HUDEP-2 (cell line): ENCODE data around the gene NCEH1.

Experiments
- DNase-seq, 76 experiments: peaks; one replicate each; lab custom pipeline; 2025; ENCODE audit not compliant: unreplicated experiment in 76 of 76; lab: John Stamatoyannopoulos, UW

The NCEH1 gene

GRCh38 chr3:172649987-172650386 is 60.9 kb downstream of the NCEH1 start:
- DNase-seq = no peak

DNA sequence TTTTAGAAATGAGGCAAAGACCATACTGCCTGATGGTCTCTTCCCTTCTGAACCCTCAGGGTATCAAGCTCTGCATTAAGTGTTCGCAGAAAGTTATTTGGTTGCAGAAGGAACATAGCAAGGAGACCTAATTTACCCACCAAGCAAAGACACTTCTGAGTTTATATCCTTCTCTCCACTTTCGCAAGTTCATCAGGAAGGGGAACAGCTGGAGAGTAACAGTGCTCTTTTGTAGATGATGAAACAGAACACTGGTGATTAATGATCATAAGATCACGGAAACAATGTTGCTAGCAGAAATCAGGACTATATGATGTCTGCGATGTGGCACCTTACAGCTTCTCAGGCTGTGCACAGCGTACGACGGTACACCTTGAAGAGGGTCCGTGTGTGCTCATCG is 62.1 kb downstream of the NCEH1 start:
- no peak for DNase-seq

DNA sequence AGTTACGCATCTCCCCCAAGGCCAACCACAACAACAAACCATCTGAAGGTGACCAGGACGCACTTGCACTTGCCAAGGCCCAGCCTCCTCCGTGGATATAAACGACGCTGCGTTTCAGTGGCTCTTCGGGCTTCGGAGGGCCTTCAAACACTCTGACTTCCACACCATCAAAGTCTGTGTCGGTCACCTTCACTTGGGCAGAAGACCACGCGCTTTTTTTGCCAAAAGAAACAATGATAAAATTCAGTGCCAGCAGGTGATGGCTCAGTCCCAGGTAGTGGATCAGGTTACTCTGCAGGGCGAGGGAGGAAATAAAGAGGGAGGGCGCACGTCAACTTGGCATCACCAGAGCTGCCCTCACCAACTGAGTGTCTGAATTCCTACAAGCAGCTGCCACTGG is 63.0 kb downstream of the NCEH1 start:
- DNase-seq = no peak

DNA sequence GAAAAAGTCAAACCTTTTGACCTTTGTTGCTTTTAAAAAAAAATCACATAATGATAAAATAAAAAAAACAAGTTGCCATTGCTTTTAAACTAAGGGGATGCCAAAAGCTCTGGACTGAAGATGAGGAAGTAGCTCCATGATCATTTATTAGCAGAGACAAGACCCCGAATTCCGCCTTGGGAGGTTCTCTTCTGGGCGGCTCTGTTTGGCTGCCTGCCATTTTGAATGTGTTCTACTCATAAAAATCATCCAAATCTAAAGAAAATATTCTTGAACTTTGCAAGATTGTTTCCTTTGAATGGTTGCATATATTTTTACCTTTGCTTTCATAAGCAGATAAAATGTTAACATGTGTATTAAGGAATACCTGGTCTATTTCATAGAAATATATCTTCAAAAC is 63.8 kb downstream of the NCEH1 start:
- DNase-seq = no peak

GRCh38 chr3:172646439-172647015 is 64.3 kb downstream of the NCEH1 start:
- DNase-seq = peak in 13 of 76 experiments; percentile 2 to 33 (median 13)

DNA sequence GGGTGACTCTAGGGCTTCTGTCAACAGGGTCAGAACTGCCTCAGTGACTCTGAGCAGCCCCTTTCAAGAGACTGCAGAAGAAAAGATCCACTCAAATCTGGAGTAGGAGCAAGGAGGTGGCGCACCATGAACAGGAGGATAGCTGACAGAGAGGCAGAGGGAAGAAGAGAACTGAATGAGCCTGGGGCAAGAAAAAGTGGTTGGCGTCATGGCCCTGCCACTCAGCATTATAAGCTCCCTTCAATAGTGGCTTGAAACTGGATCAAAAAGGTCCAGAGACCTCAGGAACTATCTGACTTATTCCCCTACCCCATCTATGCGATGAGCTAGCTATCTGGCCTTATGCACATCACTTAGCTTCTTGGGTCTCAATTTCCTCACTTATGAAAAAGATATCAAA is 66.6 kb downstream of the NCEH1 start:
- no peak for DNase-seq

DNA sequence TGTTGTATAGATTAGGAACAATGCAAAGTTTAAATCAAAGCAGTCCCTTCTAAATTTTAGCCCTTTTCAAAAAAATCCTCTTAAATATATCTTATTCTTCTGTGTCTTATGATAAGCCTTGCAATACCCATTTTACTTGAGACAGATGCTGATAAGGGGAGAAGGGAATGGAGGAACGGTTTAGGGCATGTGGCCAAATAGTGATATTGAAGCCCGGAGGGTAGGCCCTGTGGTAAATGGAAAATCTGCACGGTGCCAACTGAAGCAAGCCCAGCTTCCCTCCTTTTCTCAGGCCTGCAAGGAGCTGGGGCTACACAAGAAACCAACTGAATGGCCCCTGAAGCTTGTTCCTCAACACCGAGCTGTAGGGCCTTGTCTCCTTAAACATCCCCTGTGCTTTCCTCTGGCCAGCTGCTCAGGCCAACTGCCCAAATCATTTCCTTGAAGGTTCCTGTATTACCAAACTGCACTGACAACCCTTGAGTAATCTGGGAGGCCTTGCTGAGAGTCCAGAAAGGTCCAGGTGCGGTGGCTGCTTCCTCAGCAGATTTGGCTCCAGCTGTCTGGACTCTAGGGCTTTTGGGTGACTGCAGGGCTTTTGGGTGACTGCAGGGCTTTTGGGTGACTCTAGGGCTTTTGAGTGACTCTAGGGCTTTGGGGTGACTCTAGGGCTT is 67.2 kb downstream of the NCEH1 start:
- DNase-seq = peak in 45 of 76 experiments; percentile 2 to 68 (median 31)

GRCh38 chr3:172641291-172641690 is 69.6 kb downstream of the NCEH1 start:
- DNase-seq = no peak

DNA sequence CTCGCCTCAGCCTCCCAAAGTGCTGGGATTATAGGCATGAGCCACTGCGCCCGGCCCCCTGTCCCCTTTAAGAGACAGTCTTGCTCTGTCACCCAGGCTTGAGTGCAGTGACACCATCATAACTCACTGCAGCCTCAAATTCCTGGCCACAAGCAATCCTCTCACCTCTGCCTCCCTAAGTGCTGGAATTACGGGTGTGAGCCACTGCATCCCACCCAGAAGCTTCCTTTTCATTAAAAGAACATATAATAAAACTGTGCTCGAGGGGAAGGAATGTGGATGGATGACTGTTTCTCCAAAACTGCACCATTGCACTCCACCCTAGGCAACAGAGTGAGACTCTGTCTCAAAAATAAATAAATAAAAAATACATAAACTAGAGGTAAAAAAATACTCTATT is 70.1 kb downstream of the NCEH1 start:
- DNase-seq = no peak

GRCh38 chr3:172635588-172635987 is 75.3 kb downstream of the NCEH1 start:
- DNase-seq = no peak

DNA sequence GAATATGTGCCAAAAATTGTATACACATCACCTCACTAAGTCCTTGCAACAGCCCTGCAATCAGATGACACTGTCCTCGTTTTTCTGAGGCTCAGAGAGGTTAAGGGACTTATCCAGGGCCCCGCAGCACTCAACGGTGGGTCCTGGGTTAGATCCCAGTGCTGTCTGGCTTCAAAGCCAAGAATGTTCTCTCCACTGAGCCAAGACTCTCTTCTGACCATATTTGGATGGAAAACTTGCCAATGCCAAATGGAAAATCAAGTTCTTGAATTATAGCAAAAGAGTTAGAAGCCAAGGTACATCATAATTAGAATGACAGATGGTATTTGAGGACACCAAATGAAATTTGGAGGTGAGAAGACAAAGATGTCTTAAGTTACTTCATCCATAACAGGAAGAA is 75.9 kb downstream of the NCEH1 start:
- no peak for DNase-seq

DNA sequence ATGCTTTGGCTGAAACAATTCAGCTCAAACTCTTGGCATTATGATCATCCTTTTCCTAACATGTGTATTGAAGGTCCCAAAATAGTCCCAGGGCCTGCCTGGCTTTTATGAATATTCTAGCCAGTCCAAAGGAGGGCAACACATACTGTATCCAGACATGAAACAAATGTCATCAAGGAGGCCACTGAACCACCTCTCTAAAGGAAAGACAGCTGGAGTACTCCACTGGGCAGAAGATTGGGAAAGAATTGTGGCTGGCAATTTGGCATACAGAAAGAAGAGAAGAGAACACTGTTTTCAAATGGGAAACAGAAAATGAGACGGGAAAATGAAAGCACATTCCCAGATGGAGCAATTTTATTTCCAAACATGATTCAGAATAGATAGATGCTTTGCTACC is 80.6 kb downstream of the NCEH1 start:
- no peak for DNase-seq

DNA sequence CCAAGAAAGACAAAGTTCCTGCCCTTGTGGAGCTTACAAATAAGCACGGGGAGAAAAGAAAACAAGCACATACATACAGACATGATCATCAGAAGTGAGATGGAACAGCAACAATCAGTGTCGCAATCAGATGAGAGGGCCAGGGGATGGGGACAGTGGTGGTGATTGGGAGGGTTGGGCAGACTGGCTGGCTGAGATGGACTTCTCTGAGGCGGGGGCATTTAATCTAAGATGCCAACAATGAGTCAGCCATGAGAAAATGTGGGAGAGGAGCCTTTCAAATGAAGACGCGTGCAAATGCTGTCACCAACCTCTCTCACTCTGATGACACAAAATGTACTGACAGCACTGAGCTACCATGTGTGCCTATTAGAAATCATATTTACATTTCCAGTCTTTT is 81.4 kb downstream of the NCEH1 start:
- DNase-seq = no peak

GRCh38 chr3:172627057-172627809 is 83.6 kb downstream of the NCEH1 start:
- no peak for DNase-seq

DNA sequence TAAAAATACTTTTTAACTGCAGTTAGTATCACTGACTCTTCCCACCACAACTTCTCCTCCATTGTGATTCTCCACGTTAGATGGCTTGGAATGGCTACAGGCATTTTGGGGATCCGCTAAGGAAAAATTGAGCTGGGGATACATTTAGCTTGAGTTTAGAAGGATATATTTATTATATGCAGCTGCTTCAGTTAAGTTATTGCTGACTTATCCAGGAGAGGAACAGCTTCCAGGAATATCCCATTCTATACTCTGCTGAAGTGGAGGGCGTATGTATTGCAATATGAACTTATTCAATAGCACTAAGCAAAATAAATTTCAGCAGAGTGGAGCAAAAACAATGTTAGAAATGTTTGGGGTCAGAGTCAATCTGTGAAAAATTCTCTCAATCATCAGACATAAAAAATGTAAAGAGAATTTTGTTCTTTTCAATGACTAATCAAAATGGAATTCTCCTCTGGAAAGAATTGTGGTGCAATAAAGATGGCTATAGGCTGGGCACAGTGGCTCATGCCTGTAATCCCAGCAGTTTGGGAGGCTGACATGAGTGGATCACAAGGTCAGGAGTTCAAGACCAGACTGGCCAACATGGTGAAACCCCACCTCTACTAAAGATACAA is 84.7 kb downstream of the NCEH1 start:
- no peak for DNase-seq

GRCh38 chr3:172625404-172625803 is 85.5 kb downstream of the NCEH1 start:
- no peak for DNase-seq

DNA sequence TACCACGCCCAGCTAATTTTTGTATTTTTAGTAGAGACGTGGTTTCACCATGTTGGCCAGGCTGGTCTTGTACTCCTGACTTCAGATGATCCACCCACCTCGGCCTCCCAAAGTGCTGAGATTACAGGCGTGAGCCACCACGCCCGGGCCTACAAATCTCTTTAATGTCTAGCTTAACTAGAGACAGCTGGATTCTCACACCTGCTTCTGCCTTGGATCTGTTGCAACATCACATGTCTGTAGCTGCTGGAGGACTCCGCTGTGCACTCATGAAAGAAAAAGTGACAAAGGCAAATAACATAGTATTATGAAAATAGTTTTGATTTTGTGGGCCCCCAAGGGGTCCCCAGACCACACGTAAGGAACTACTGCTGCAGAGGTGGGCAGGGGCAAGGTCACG is 85.9 kb downstream of the NCEH1 start:
- DNase-seq = no peak

DNA sequence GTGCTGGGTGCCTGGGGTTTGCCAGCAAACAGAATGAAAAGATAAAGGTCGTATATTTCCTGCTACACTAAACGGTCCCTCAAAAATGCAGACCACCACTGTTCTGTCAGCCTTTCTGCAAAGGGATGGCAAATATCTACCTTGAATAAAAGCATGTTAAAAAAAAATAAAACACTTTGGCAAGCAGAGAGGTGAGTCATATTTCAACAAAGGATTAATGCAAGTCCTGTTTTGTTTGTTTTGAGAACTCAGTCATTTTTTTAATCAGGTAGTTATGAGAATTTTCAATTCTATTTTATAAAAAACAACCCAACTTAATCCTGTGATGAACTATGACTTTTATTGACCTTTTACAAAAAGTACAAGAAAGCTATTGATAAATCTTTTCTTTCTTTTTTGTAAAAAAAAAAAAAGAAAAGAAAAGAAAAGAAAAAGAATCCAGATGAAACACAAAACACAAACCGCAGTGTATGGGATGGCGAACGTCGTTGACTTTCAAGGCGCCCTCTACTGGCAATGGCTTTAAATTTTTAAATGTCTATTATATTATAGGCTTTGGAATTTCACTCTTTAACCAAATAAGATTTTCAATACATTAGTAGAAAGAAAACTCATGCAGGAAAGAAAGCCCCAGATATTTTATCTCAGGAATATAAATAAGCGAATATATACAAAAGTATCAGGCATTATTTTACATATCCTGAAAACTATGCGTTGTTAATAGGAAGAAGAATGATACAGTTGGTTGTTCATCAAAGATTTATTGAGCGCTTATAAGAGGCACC is 87.8 kb downstream of the NCEH1 start:
- DNase-seq = peak in 9 of 76 experiments; percentile 2 to 24 (median 7)

DNA sequence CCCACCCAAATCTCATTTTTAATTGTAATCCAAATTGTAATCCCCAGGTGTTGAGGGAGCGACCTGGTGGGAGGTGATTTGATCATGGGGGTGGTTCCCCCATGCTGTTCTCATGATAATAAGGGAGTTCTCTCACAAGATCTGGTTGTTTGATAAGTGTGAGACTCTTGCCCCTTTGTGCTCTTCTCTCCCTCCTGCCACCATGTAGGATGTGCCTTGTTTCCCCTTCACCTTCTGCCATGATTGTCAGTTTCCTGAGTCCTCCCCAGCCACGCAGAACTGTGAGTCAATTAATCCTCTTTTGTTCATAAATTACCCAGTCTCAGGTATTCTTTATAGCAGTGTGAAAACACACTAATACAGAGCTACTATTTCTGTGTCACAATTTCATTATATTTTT is 88.7 kb downstream of the NCEH1 start:
- DNase-seq = no peak

GRCh38 chr3:172617976-172618375 is 92.9 kb downstream of the NCEH1 start:
- no peak for DNase-seq
